Measurements from ENCODE around the gene EHD1.

DNA sequence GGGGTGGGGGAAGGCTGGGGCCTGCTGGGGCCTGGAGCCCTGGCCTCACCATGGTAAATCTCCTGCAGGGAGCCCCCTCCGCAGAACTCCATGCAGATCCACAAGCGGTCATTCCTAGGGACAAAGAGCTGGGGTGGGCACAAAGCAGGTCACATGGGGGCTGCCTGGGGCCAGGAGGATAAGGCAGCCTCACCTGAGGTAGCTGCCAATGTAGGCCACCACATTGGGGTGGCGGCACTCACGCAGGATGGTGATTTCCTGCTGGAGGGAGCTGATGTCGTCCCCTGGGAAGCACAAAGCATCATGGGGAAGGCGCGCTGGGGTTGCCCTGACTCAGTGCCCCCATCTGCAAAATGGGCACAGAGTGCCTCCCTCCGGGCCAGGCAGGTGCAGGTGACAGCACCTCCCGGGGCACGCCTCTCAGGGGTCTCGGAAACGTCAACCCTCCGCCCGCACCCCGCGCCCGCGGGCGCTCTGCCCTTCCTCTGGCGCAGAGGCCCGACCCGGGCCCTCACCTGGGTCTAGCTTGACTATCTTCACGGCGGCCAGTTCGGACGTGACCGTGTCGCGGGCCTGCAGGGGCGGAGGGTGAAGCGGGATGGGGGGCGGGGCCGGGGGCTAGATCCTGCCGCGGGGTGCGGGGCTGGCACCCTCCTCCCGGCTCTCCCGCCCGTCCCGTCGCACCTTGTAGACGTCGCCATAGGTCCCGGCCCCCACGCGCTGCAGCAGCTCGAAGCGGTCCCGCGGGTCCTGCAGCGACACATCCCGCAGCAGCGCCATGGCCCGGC, 75.9 kb downstream of the EHD1 start:
- TF ChIP-seq POLR2A (IDR thresholded peaks at IDR 0.05): peak in 1 of 4 donors; percentile 16
- TF ChIP-seq, protein P1, sequence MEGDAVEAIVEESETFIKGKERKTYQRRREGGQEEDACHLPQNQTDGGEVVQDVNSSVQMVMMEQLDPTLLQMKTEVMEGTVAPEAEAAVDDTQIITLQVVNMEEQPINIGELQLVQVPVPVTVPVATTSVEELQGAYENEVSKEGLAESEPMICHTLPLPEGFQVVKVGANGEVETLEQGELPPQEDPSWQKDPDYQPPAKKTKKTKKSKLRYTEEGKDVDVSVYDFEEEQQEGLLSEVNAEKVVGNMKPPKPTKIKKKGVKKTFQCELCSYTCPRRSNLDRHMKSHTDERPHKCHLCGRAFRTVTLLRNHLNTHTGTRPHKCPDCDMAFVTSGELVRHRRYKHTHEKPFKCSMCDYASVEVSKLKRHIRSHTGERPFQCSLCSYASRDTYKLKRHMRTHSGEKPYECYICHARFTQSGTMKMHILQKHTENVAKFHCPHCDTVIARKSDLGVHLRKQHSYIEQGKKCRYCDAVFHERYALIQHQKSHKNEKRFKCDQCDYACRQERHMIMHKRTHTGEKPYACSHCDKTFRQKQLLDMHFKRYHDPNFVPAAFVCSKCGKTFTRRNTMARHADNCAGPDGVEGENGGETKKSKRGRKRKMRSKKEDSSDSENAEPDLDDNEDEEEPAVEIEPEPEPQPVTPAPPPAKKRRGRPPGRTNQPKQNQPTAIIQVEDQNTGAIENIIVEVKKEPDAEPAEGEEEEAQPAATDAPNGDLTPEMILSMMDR (IDR thresholded peaks at IDR 0.05): no peak

Measured in esophagus squamous epithelium (tissue), 4 donors.